ENCODE measurements around the gene PINK1. TPM values are rescaled to one million over a fixed set of nuclear protein-coding genes. Genes with fewer than 3 reads are reported as not detected.

PINK1 gene
- total and polyA plus RNA-seq, 3 experiments from 2014 or later = 7.9 to 31.1 (median 9.2) TPM

DNA sequence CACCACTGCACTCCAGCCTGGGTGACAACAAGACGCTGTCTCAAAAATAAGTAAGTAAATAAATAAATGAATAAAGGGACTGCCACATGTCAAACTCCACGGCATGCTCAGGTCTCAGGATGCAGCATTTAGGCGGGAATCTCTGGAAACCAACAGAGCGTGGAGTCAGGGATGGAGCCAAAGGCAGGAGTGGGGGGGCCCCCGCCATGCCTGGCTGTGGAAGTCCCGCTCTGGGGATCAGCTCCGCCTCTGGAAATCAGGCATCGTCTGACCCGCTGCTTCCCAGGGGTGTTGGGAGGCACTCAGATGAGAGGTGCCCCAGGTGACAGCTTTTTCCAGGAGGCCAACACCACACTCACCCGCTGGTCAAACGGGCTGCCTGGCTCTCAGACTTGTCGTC is 64.3 kb downstream of the PINK1 start:
- CTCF ChIA-PET = interaction anchor here (1.0 to 6.1 kb wide), 16 partner anchors 10 to 506 kb away, joined by 3 to 84 read pairs (median 6); partner anchors contain the start of genes DDOST, KIF17 and SH2D5
- H3K27me3 Mint-ChIP-seq = peaks cover 0 to 2% of the 10 kb centered on the region in 2 donors

GRCh38 chr1:20698195-20698910 is 65.1 kb downstream of the PINK1 start:
- H3K4me1 Mint-ChIP-seq = peaks cover 6 to 10% (median 8%) of the 10 kb centered on the region in 3 donors
- peak overlapping the region in 3 of 7 donors; percentile 11 to 33 (median 26) for H3K4me3 Mint-ChIP-seq
- H3K27ac Mint-ChIP-seq = no peak overlapping the region
- Histone ChIP-seq H3K36me3 (ENCODE audit: insufficient read depth, low read length) (no peaks in the 10 kb centered on the region), H3K27ac (ENCODE audit: low read depth, low read length) (no peak overlapping the region), H3K27me3 (ENCODE audit: insufficient read depth, low read length, poor library complexity, severe bottlenecking) (no peaks in the 10 kb centered on the region), H3K4me3 (ENCODE audit: low read length) (no peak overlapping the region), H3K9me3 (ENCODE audit: low read length) (no peaks in the 10 kb centered on the region), H3K4me1 (ENCODE audit: insufficient read depth, low read length) (peaks cover 8% of the 10 kb centered on the region)
- H3K9me3 Mint-ChIP-seq = no peaks in the 10 kb centered on the region
- POLR2A ChIA-PET = no interaction called here
- H3K27me3 Mint-ChIP-seq = peaks cover 0 to 2% of the 10 kb centered on the region in 2 donors
- peaks cover 0 to 1% (median 0%) of the 10 kb centered on the region in 3 donors for H3K36me3 Mint-ChIP-seq
- CTCF ChIA-PET = interaction anchor here (1.0 to 6.1 kb wide), 4 partner anchors 13 to 497 kb away, joined by 3 to 84 read pairs (median 12); partner anchors contain the start of gene SH2D5
- DNase-seq = no peak

More for the DNA sequence above, 64.3 kb downstream of the PINK1 start:
- Mint-ChIP-seq H3K9me3 (no peaks in the 10 kb centered on the region), H3K4me3 (peak overlapping the region in 2 of 7 donors; percentile 11 to 33), H3K36me3 (peaks cover 0 to 1% (median 0%) of the 10 kb centered on the region in 3 donors), H3K4me1 (peaks cover 6 to 10% (median 8%) of the 10 kb centered on the region in 3 donors), H3K27ac (no peak overlapping the region)
- Histone ChIP-seq H3K27ac (ENCODE audit: low read depth, low read length) (no peak overlapping the region), H3K36me3 (ENCODE audit: insufficient read depth, low read length) (no peaks in the 10 kb centered on the region), H3K27me3 (ENCODE audit: insufficient read depth, low read length, poor library complexity, severe bottlenecking) (no peaks in the 10 kb centered on the region), H3K4me1 (ENCODE audit: insufficient read depth, low read length) (peaks cover 8% of the 10 kb centered on the region), H3K4me3 (ENCODE audit: low read length) (no peak overlapping the region), H3K9me3 (ENCODE audit: low read length) (no peaks in the 10 kb centered on the region)
- POLR2A ChIA-PET = no interaction called here
- no peak for DNase-seq

DNA sequence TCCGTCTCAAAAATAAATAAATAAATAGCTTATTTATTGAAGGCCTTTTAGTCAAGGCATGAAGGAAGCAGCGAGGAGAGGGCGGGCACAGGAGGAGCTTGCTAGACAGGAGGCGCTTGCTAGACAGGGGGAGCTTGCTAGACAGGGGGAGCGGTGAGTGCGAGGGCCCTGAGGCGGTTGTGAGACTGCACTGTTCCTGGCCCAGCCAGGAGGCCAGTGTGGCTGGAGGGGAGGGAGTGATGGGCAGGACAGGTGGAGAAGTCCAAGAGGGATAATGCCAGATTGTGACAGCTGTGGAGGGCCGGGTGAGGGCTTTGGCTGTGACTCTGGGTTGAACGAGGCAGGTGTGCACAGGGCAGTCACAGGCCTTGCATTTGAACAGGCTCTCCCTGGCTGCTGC is 66.3 kb downstream of the PINK1 start:
- Mint-ChIP-seq H3K27me3 (peaks cover 0 to 2% of the 10 kb centered on the region in 2 donors), H3K4me3 (no peak overlapping the region), H3K4me1 (peaks cover 6 to 10% (median 8%) of the 10 kb centered on the region in 3 donors), H3K9me3 (no peaks in the 10 kb centered on the region), H3K27ac (no peak overlapping the region), H3K36me3 (peaks cover 0 to 1% (median 0%) of the 10 kb centered on the region in 3 donors)
- DNase-seq = no peak
- H3K4me1 ChIP-seq (ENCODE audit: insufficient read depth, low read length) = peaks cover 8% of the 10 kb centered on the region
- H3K27ac ChIP-seq (ENCODE audit: low read depth, low read length) = no peak overlapping the region
- ChIA-PET CTCF (interaction anchor here (1.0 to 1.5 kb wide), 2 partner anchors 12 to 495 kb away, joined by 3 to 9 read pairs; no protein-coding TSS in a partner anchor), POLR2A (no interaction called here)
- no peaks in the 10 kb centered on the region for H3K36me3 ChIP-seq (ENCODE audit: insufficient read depth, low read length)
- H3K9me3 ChIP-seq (ENCODE audit: low read length) = no peaks in the 10 kb centered on the region
- H3K4me3 ChIP-seq (ENCODE audit: low read length) = no peak overlapping the region
- H3K27me3 ChIP-seq (ENCODE audit: insufficient read depth, low read length, poor library complexity, severe bottlenecking) = no peaks in the 10 kb centered on the region

DNA sequence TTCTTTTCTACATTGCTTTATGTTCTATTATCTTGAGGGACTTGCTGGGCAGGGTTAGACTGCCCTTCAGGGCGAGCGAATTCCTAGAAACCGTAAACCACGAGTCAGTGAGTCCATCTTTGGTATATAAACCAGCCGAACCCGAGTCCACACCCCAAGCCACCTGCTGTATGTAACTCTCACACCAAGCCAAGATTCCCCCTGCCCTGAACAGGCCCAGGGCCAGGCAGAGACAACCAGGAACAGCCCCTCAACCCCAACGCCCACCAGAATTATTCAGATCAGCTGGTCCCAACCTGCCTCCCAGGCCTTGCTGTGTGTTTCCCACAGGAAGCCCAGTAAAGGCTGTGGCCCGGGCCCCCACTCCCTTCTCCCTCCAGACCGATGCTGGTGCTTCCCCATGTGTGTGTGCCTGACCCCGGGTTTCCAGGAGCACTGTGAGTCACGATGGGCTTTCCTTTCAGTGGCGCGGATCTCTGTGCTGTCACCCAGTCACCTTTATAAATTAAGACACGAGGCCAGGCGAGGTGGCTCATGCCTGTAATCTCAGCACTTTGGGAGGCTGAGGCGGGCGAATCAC is 67.5 kb downstream of the PINK1 start:
- H3K9me3 Mint-ChIP-seq = no peaks in the 10 kb centered on the region
- no peak overlapping the region for H3K27ac Mint-ChIP-seq
- no peak overlapping the region for H3K4me3 ChIP-seq (ENCODE audit: low read length)
- no peaks in the 10 kb centered on the region for H3K36me3 ChIP-seq (ENCODE audit: insufficient read depth, low read length)
- H3K27me3 ChIP-seq (ENCODE audit: insufficient read depth, low read length, poor library complexity, severe bottlenecking) = no peaks in the 10 kb centered on the region
- H3K27me3 Mint-ChIP-seq = peaks cover 0 to 2% of the 10 kb centered on the region in 2 donors
- ChIA-PET POLR2A (no interaction called here), CTCF (interaction anchor here (1.5 kb wide), 1 partner anchor 494 kb away, joined by 9 read pairs; no protein-coding TSS in a partner anchor)
- peaks cover 0 to 1% (median 0%) of the 10 kb centered on the region in 3 donors for H3K36me3 Mint-ChIP-seq
- H3K4me1 ChIP-seq (ENCODE audit: insufficient read depth, low read length) = peaks cover 8% of the 10 kb centered on the region
- H3K9me3 ChIP-seq (ENCODE audit: low read length) = no peaks in the 10 kb centered on the region
- H3K4me3 Mint-ChIP-seq = no peak overlapping the region
- H3K4me1 Mint-ChIP-seq = peaks cover 6 to 10% (median 8%) of the 10 kb centered on the region in 3 donors
- no peak for DNase-seq
- no peak overlapping the region for H3K27ac ChIP-seq (ENCODE audit: low read depth, low read length)

Other genes starting within 250 kb of the PINK1 start
- gene CAMK2N1, start 147.2 kb upstream of the PINK1 start, total RNA-seq = 1 to 10 TPM; 2.8 TPM
- 1.7 TPM for gene CAMK2N1, start 147.2 kb upstream of the PINK1 start, polyA plus RNA-seq
- gene MUL1, start 125.3 kb upstream of the PINK1 start, total RNA-seq = 10 to 100 TPM; 21.3 to 23.3 TPM
- 42.2 TPM for gene MUL1, start 125.3 kb upstream of the PINK1 start, polyA plus RNA-seq
- not detected for gene FAM43B, start 80.9 kb upstream of the PINK1 start, total RNA-seq
- gene FAM43B, start 80.9 kb upstream of the PINK1 start, polyA plus RNA-seq = not detected
- gene CDA, start 44.4 kb upstream of the PINK1 start, total RNA-seq = not detected
- not detected for gene CDA, start 44.4 kb upstream of the PINK1 start, polyA plus RNA-seq
- gene DDOST, start 27.9 kb downstream of the PINK1 start, total RNA-seq = 100 to 1,000 TPM; 191 to 201 TPM
- 280 TPM for gene DDOST, start 27.9 kb downstream of the PINK1 start, polyA plus RNA-seq
- gene KIF17, start 84.5 kb downstream of the PINK1 start, total RNA-seq = not detected
- gene KIF17, start 84.5 kb downstream of the PINK1 start, polyA plus RNA-seq = not detected
- under 1 TPM; 0.13 to 0.24 TPM for gene SH2D5, start 99.2 kb downstream of the PINK1 start, total RNA-seq
- not detected for gene SH2D5, start 99.2 kb downstream of the PINK1 start, polyA plus RNA-seq
- gene HP1BP3, start 153.8 kb downstream of the PINK1 start, total RNA-seq = 100 to 1,000 TPM; 155 to 166 TPM
- 221 TPM for gene HP1BP3, start 153.8 kb downstream of the PINK1 start, polyA plus RNA-seq